GM03348 (cell line): ENCODE results near the gene NEDD4L.
"Not testable (repeated sequence)": the region's sequence is repeated elsewhere in the genome, so short reads cannot be mapped to it uniquely, and the experiment has no call there.

Source experiments
- DNase-seq: peaks from one replicate; pipeline ENCODE4 v3.0.0; 2012; ENCODE audit warnings: low spot score

The NEDD4L gene

DNA sequence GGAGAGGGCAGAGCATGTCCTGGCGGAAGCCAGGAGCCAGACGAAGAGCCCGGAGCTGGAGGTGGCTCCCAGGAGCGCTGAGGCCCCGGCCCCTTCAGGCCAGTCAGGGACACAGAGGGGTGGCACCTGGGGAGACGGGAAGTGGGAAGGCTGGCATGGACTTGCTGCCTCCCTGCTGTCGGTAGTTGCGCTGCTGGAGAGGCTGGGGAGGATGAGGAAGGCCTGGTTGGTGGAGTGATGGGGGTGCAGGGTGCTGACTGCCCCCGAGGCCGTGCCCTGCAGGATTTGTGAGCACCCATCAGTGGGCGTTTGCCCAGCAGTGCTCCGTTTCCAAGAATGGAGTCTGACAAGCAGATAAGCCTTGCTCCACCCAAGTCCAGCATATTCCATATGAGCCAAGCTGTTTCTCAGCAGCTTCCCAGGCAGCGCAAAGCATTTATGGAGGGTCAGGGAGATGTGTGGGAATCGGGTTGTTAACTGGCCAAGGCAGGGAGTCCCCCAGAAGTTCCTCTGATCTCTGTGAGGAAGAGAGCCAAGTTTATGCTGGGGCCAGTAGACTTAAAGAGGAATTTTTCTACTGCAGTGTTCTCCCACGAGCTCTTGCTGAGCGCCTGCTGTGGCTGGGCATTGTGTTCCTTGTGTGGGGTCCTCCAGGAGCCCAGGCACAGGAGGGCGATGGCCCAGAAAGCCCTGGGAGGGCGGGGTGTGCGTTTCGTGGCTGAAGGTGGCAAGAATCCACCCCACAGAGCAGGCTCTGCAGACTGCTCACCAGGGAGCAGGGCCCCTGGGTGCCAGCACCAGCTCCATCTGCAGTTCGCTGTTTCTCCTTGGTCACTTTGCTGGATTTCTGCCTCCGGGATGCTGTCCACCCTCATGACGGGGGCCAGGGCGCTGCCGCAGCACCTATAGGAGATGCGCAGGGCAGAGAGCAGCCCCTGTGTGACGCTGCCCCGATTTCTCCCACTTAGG lies 334.7 kb downstream of the NEDD4L start:
- no peak for DNase-seq

- no peak for DNase-seq
Observed at GRCh38 chr18:58379443-58379842, 335.4 kb downstream of the NEDD4L start.

DNA sequence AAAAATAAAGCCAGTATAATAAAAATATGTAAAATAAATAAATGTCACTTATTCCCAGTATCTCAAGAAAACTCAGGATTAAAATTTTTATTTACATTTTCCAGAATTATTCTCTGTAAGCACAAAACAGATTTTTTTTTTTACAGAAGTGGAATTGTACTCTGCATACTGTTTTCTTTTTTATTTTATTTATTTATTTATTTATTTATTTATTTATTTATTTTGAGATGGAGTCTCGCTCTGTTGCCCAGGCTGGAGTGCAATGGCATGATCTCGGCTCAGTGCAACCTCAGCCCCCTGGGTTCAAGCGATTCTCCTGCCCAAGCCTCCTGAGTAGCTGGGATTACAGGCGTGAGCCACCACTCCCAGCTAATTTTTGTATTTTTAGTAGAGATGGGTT lies 336.1 kb downstream of the NEDD4L start:
- DNase-seq: not testable (repeated sequence)

GRCh38 chr18:58381676-58382411 lies 337.8 kb downstream of the NEDD4L start:
- DNase-seq: no peak

- no peak for DNase-seq
Observed at GRCh38 chr18:58382446-58382845, 338.4 kb downstream of the NEDD4L start.

- no peak for DNase-seq
Observed at GRCh38 chr18:58385472-58385871, 341.4 kb downstream of the NEDD4L start.

GRCh38 chr18:58386780-58387179 lies 342.8 kb downstream of the NEDD4L start:
- DNase-seq: no peak

- DNase-seq: no peak
Observed at GRCh38 chr18:58387716-58388115, 343.7 kb downstream of the NEDD4L start.

- no peak for DNase-seq
Observed at GRCh38 chr18:58388736-58389135, 344.7 kb downstream of the NEDD4L start.

DNA sequence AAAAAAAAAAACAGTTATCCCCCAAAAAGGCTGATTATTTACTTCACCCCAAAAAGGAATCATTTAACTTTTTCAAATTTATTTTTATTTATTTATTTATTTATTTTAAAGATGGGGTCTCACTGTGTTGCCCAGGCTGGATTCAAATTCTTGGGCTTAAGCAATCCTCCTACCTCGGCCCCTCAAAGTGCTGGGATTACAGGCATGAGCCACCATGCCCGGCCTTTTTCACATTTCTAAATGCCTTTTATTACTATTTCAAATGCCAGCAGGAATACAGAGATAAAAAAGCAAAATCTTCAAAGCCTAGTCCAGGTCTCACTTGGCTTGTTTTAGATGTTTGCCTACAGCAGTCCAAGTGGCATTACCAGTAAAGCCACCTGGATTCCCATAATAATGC lies 345.7 kb downstream of the NEDD4L start:
- DNase-seq: no peak

DNA sequence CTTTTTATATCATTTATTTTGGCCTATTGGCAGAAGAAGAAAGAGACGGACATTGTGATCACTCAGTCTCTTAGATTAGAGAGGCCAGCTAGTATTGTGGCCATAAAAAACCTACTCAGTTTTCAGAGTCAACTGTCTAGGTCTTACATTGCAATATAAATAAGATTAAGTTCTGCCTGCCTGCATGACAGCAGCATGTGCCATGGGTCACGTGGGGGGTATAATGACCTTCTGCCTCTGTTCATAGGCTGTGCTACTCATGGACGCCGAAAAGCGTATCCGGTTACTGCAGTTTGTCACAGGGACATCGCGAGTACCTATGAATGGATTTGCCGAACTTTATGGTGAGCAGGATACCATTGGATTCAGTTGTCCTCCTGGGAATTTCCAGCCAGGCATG lies 346.4 kb downstream of the NEDD4L start:
- no peak for DNase-seq

- DNase-seq: no peak
Observed at GRCh38 chr18:58391231-58391825, 347.3 kb downstream of the NEDD4L start.

DNA sequence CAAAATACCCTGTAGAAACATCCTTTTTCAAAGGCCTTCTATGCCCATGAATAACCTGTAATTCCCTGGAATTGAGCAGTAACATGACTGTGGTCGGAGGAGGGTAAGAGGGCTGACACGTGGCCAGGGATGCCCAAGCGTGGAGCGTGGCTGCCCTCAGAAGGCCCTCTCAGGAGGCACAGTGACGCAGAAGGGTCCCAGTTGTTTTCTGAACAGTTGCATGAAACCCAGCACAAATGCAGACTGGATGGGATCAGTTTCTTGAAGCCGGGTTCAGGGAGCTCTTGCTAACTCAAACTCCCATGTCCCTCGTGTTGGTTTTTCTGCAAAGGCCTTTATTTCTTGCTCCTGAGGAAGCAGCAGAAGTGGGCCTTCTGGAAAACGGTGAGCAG lies 347.9 kb downstream of the NEDD4L start:
- DNase-seq: no peak

GRCh38 chr18:58392324-58393000 lies 348.4 kb downstream of the NEDD4L start:
- DNase-seq: peak; percentile 56

GRCh38 chr18:58393295-58393694 lies 349.3 kb downstream of the NEDD4L start:
- DNase-seq: no peak

- peak; percentile 24 for DNase-seq
Observed at GRCh38 chr18:58394046-58394445, 350.0 kb downstream of the NEDD4L start.

DNA sequence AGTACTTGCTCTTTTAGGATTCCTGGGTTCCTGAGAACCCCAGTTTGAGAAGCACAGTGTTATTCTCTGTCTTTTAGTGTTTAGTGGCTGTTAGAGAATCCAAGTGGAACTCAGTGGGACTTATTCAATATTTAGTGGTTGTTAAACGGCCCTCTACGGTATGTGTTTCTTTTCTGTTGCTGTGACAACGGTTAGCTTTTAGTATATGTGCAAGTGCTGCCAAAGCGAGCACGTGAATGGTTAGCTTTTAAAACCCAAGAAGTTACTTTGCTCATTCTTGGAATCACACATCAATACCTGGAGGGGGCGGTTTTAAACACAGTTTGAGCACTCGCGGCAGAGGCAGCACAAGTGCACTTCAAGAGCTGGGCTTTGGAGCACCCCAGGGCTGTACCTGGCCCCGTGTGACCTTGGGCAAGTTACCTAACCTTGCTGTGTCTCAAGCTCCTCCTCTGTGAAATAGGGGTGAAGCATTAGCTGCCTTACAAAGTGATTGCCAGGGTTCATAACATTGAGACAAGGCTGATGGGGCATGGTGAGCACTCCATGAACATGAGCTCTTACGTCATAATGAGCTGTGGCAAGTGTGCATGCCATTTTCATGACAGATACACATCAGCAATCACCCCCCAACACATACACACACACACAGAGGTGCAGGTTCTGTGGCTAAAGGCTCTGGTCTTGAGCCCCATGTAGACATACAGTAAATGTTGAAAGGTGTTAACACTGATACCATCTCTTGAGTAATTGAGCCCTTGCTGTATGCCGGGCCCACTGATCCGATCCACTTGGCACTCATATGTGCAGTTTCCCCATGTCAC lies 350.8 kb downstream of the NEDD4L start:
- DNase-seq: no peak

GRCh38 chr18:58396144-58396543 lies 352.1 kb downstream of the NEDD4L start:
- DNase-seq: no peak

GRCh38 chr18:58396966-58397365 lies 352.9 kb downstream of the NEDD4L start:
- no peak for DNase-seq

DNA sequence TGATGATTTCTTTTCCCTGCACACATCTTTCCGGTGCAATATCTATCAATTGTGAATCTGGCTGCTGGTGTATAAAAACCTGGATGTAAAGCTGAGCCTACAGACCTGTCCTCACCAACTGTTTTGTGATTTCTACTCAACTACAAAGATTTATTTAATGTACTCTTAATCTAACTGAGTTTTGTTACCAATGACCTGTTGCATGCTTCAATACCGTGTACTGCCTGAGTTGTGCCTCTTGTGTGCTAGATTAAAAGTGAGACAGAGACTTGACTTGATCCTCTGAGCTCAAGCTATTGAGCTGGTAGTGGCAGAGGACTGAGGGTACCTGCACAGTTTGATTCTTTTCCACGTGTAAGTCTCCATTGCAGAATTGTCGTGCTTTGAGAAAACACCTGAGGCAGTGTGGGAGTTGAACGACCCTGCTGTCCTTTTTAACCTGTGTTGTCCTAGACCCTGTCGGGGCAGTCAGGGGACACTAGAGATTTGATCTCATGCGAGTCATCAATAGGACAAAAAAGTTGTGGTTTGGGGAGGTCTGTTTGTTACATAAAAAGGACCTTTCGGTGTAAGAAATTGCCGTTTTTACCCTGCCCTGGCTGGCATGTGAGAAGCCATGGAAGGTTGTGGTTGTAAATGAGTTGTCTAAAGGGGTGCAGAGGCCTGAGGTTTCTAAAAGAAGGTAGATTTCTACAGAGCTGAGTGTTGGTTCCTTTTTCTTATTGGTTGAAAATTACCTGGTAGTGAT lies 353.5 kb downstream of the NEDD4L start:
- DNase-seq: no peak
